PFSK-1 (cell line): ENCODE measurements around the gene PNPLA8.

Source experiments
- FOXP2 ChIP-seq: optimal IDR thresholded peaks from 2 replicates; pipeline ENCODE3; 2011; ENCODE audit warnings: borderline replicate concordance, control low read depth, inconsistent platforms; ENCODE audit not compliant: insufficient read depth; ENCODE audit errors: extremely low read length, extremely low read depth
- POLR2AphosphoS5 ChIP-seq: IDR thresholded peaks from 2 replicates; pipeline ENCODE4 v1.6.1; 2012; ENCODE audit warnings: low read depth, mild to moderate bottlenecking, control low read depth, low read length, moderate library complexity
- SIN3A ChIP-seq: IDR thresholded peaks from 2 replicates; pipeline ENCODE4 v1.6.1; 2012; ENCODE audit warnings: mild to moderate bottlenecking, low read length, moderate library complexity, borderline replicate concordance; ENCODE audit not compliant: insufficient read depth
- TAF1 ChIP-seq: IDR thresholded peaks from 2 replicates; pipeline ENCODE4 v1.6.1; 2012; ENCODE audit warnings: low read length, control low read depth, borderline replicate concordance; ENCODE audit not compliant: insufficient read depth
- TF ChIP-seq, protein P1 (sequence below), 2 experiments: IDR thresholded peaks; 2 replicates each; pipeline versions ENCODE4 v1.6.1 to v1.8.0; 2011 to 2012; ENCODE audit warnings: low read depth in 2 of 2, low read length in 2 of 2, control low read depth in 1 of 2, inconsistent platforms in 1 of 2, mild to moderate bottlenecking in 1 of 2, moderate library complexity in 1 of 2; ENCODE audit not compliant: insufficient read depth in 1 of 2

PNPLA8 gene

GRCh38 chr7:108441392-108441955 lies 84.5 kb downstream of the PNPLA8 start:
- no peak for TF ChIP-seq POLR2AphosphoS5
- no peak for TF ChIP-seq SIN3A
- TF ChIP-seq, protein P1, sequence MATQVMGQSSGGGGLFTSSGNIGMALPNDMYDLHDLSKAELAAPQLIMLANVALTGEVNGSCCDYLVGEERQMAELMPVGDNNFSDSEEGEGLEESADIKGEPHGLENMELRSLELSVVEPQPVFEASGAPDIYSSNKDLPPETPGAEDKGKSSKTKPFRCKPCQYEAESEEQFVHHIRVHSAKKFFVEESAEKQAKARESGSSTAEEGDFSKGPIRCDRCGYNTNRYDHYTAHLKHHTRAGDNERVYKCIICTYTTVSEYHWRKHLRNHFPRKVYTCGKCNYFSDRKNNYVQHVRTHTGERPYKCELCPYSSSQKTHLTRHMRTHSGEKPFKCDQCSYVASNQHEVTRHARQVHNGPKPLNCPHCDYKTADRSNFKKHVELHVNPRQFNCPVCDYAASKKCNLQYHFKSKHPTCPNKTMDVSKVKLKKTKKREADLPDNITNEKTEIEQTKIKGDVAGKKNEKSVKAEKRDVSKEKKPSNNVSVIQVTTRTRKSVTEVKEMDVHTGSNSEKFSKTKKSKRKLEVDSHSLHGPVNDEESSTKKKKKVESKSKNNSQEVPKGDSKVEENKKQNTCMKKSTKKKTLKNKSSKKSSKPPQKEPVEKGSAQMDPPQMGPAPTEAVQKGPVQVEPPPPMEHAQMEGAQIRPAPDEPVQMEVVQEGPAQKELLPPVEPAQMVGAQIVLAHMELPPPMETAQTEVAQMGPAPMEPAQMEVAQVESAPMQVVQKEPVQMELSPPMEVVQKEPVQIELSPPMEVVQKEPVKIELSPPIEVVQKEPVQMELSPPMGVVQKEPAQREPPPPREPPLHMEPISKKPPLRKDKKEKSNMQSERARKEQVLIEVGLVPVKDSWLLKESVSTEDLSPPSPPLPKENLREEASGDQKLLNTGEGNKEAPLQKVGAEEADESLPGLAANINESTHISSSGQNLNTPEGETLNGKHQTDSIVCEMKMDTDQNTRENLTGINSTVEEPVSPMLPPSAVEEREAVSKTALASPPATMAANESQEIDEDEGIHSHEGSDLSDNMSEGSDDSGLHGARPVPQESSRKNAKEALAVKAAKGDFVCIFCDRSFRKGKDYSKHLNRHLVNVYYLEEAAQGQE (IDR thresholded peaks at IDR 0.05; ENCODE audit: insufficient read depth in 1 of 2, low read depth in 2 of 2, low read length in 2 of 2): no peak
- TF ChIP-seq FOXP2: no peak
- TF ChIP-seq TAF1: no peak

- no peak for TF ChIP-seq POLR2AphosphoS5
- TF ChIP-seq, protein P1 (IDR thresholded peaks at IDR 0.05; ENCODE audit: insufficient read depth in 1 of 2, low read depth in 2 of 2, low read length in 2 of 2): no peak
- no peak for TF ChIP-seq SIN3A
- TF ChIP-seq TAF1: no peak
- TF ChIP-seq FOXP2: no peak
Observed at GRCh38 chr7:108440613-108441012, 85.3 kb downstream of the PNPLA8 start.

- no peak for TF ChIP-seq TAF1
- no peak for TF ChIP-seq POLR2AphosphoS5
- TF ChIP-seq, protein P1 (IDR thresholded peaks at IDR 0.05; ENCODE audit: insufficient read depth in 1 of 2, low read depth in 2 of 2, low read length in 2 of 2): no peak
- TF ChIP-seq SIN3A: no peak
- no peak for TF ChIP-seq FOXP2
Observed at GRCh38 chr7:108436906-108437305, 89.0 kb downstream of the PNPLA8 start.

DNA sequence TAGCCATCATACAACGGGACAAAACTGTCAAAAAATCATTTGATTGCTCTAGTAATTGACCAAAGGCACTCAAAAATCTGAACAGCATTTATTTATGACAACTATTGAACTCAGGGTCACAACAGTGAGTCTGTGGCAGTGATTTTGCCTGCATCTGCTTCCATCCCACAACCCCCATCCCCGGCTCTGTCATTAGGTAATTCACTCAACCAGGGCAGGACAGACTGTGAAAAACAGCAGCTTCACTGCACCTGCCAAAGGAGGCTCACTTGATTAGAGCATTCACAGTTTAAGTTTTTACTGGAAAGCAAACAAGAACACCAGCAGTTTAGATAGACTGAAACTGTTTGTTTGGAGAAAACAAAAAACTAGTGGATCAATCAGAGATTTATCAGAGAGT lies 91.9 kb downstream of the PNPLA8 start:
- TF ChIP-seq TAF1 (no peak), POLR2AphosphoS5 (no peak), FOXP2 (no peak), SIN3A (no peak)
- TF ChIP-seq, protein P1 (IDR thresholded peaks at IDR 0.05; ENCODE audit: insufficient read depth in 1 of 2, low read depth in 2 of 2, low read length in 2 of 2): no peak

GRCh38 chr7:108431099-108431498 lies 94.8 kb downstream of the PNPLA8 start:
- TF ChIP-seq, protein P1 (IDR thresholded peaks at IDR 0.05; ENCODE audit: insufficient read depth in 1 of 2, low read depth in 2 of 2, low read length in 2 of 2): no peak
- TF ChIP-seq SIN3A: no peak
- TF ChIP-seq TAF1: no peak
- TF ChIP-seq POLR2AphosphoS5: no peak
- TF ChIP-seq FOXP2: no peak
